GM12892 (cell line): ENCODE data around the gene SNX4.

Experiments used
- POLR2A ChIP-seq: IDR thresholded peaks from 2 replicates; pipeline ENCODE4 v1.6.1; 2011; ENCODE audit warnings: low read depth, low read length, control low read depth
- POLR2AphosphoS5 ChIP-seq: IDR thresholded peaks from 2 replicates; pipeline ENCODE4 v1.6.1; 2011; ENCODE audit warnings: low read depth, low read length, control low read depth

GRCh38 chr3:125511420-125512118, 8.4 kb downstream of the SNX4 start:
- TF ChIP-seq POLR2AphosphoS5 (no peak), POLR2A (no peak)
